CD14-positive monocyte (primary cell): ENCODE measurements around the gene CFAP97D1. TPM values are rescaled to one million over a fixed set of nuclear protein-coding genes. Genes with fewer than 3 reads are reported as not detected.

Experiments used
- DNase-seq, 3 donors: peaks; one replicate each; pipeline ENCODE4 v3.0.0-alpha.2; 2011 to 2022
- H2AFZ ChIP-seq: 2 replicates; pipeline ENCODE4 v1.6.0; 2012; ENCODE audit warnings: mild to moderate bottlenecking, low read depth, low read length, inconsistent platforms; ENCODE audit not compliant: insufficient read depth, poor library complexity, severe bottlenecking
- H3K27ac ChIP-seq, 2 donors: 1 replicate in 1 of 2; 2 replicates in 1 of 2; pipeline ENCODE4 v1.5.1; 2012 to 2013; ENCODE audit warnings: low read length in 2 of 2, control low read depth in 1 of 2, inconsistent platforms in 1 of 2, low read depth in 1 of 2, mild to moderate bottlenecking in 1 of 2
- H3K27me3 ChIP-seq, 2 donors: one replicate each; pipeline versions ENCODE4 v1.6.0 to v1.6.1; 2011 to 2013; ENCODE audit warnings: low read length in 2 of 2; ENCODE audit not compliant: control insufficient read depth in 2 of 2, insufficient read depth in 2 of 2
- H3K36me3 ChIP-seq, 2 donors: replicated peaks in 1 of 2; 1 replicate in 1 of 2; 2 replicates in 1 of 2; pipeline versions ENCODE4 v1.5.1 to v1.6.1; 2012 to 2013; ENCODE audit warnings: low read length in 2 of 2, control low read depth in 1 of 2, inconsistent platforms in 1 of 2, mild to moderate bottlenecking in 1 of 2; ENCODE audit not compliant: insufficient read depth in 2 of 2, control insufficient read depth in 1 of 2
- H3K4me1 ChIP-seq, 2 donors: 1 replicate in 1 of 2; 2 replicates in 1 of 2; pipeline versions ENCODE4 v1.5.1 to v1.6.1; 2012 to 2013; ENCODE audit warnings: low read length in 2 of 2, control low read depth in 1 of 2, inconsistent platforms in 1 of 2, mild to moderate bottlenecking in 1 of 2, moderate library complexity in 1 of 2; ENCODE audit not compliant: insufficient read depth in 2 of 2, control insufficient read depth in 1 of 2
- H3K4me2 ChIP-seq: replicated peaks from 2 replicates; pipeline ENCODE3; 2012; ENCODE audit warnings: low read length, moderate library complexity, mild to moderate bottlenecking; ENCODE audit not compliant: poor library complexity, severe bottlenecking; ENCODE audit errors: extremely low read depth
- H3K4me3 ChIP-seq, 3 experiments: fragments of 200-600 bp in 1 of 3; sonication (generic) in 1 of 3; replicated peaks in 1 of 3; 1 replicate in 2 of 3; 2 replicates in 1 of 3; pipeline ENCODE4 v1.5.1; 2011 to 2013; ENCODE audit warnings: low read length in 3 of 3, mild to moderate bottlenecking in 3 of 3, control low read depth in 2 of 3, low read depth in 2 of 3, inconsistent platforms in 1 of 3, moderate library complexity in 1 of 3
- H3K79me2 ChIP-seq: 2 replicates; pipeline ENCODE4 v1.6.0; 2012; ENCODE audit warnings: mild to moderate bottlenecking, control low read depth, inconsistent platforms, low read length, moderate library complexity; ENCODE audit not compliant: insufficient read depth
- H3K9ac ChIP-seq: 2 replicates; pipeline ENCODE4 v1.6.0; 2017; ENCODE audit warnings: low read length, mild to moderate bottlenecking; ENCODE audit not compliant: insufficient read depth, poor library complexity, severe bottlenecking
- H3K9me3 ChIP-seq, 2 donors: replicated peaks in 1 of 2; 1 replicate in 1 of 2; 2 replicates in 1 of 2; pipeline versions ENCODE4 v1.5.1 to v1.6.1; 2012 to 2013; ENCODE audit warnings: low read length in 2 of 2, control low read depth in 1 of 2; ENCODE audit not compliant: control insufficient read depth in 1 of 2, insufficient read depth in 1 of 2
- H4K20me1 ChIP-seq: 2 replicates; pipeline ENCODE4 v1.6.0; 2012; ENCODE audit warnings: mild to moderate bottlenecking, low read length, control low read depth, moderate library complexity; ENCODE audit not compliant: insufficient read depth
- H3K27ac Mint-ChIP-seq, 7 donors: one replicate each; pipeline ENCODE4 v1.8.0; 2020; ENCODE audit warnings: mild to moderate bottlenecking in 7 of 7, mixed read lengths in 7 of 7, moderate library complexity in 6 of 7, inconsistent platforms in 2 of 7
- H3K27me3 Mint-ChIP-seq, 3 donors: one replicate each; pipeline ENCODE4 v1.8.0; 2021 to 2022; ENCODE audit warnings: low read depth in 3 of 3, mild to moderate bottlenecking in 3 of 3, mixed read lengths in 3 of 3, moderate library complexity in 3 of 3, inconsistent platforms in 1 of 3
- H3K36me3 Mint-ChIP-seq, 2 donors: one replicate each; pipeline ENCODE4 v1.8.0; 2020; ENCODE audit warnings: mixed read lengths in 2 of 2, inconsistent platforms in 1 of 2, mild to moderate bottlenecking in 1 of 2
- H3K4me1 Mint-ChIP-seq: one replicate; pipeline ENCODE4 v1.8.0; 2020; ENCODE audit warnings: mild to moderate bottlenecking, mixed read lengths
- H3K4me3 Mint-ChIP-seq, 2 donors: one replicate each; pipeline ENCODE4 v1.8.0; 2020; ENCODE audit warnings: mild to moderate bottlenecking in 2 of 2, mixed read lengths in 2 of 2, moderate library complexity in 1 of 2
- H3K9me3 Mint-ChIP-seq, 7 donors: one replicate each; pipeline ENCODE4 v1.8.0; 2020 to 2022; ENCODE audit warnings: mixed read lengths in 7 of 7, mild to moderate bottlenecking in 6 of 7, moderate library complexity in 6 of 7, inconsistent platforms in 2 of 7
- WGBS: methylation state at CpG from one replicate; pipeline ENCODE4 v1.1.5; 2013; ENCODE audit warnings: missing lambda C conversion rate; ENCODE audit not compliant: insufficient coverage; 5-methylcytosine and 5-hydroxymethylcytosine counted together
- intact Hi-C, 2 donors: fragments of 100-400 bp; cut with micrococcal nuclease; formaldehyde crosslinking; loops; one replicate each; pipeline versions ENCODE4 v1.15.0 to v1.15.1; 2023
- polyA plus RNA-seq, 3 donors: library from polyadenylated mRNA; depleted of rRNA in 1 of 3; unstranded in 2 of 3; stranded (reverse) in 1 of 3; fragments of 300-500 nt in 2 of 3; fragments of >200 nt in 1 of 3; fragmentation: Illumina TruSeq in 2 of 3; gene quantifications; 1 replicate in 2 of 3; 2 replicates in 1 of 3; pipeline ENCODE4 v1.2.3, GENCODE V29; 2012 to 2021
- TF ChIP-seq, protein P1 (sequence below): fragments of 200-600 bp; IDR thresholded peaks from one replicate; pipeline ENCODE4 v1.8.0; 2022; ENCODE audit warnings: antibody characterized with exemption, mild to moderate bottlenecking

CFAP97D1 gene
- polyA plus RNA-seq, 3 donors: 0.07 TPM; not detected in 2

DNA sequence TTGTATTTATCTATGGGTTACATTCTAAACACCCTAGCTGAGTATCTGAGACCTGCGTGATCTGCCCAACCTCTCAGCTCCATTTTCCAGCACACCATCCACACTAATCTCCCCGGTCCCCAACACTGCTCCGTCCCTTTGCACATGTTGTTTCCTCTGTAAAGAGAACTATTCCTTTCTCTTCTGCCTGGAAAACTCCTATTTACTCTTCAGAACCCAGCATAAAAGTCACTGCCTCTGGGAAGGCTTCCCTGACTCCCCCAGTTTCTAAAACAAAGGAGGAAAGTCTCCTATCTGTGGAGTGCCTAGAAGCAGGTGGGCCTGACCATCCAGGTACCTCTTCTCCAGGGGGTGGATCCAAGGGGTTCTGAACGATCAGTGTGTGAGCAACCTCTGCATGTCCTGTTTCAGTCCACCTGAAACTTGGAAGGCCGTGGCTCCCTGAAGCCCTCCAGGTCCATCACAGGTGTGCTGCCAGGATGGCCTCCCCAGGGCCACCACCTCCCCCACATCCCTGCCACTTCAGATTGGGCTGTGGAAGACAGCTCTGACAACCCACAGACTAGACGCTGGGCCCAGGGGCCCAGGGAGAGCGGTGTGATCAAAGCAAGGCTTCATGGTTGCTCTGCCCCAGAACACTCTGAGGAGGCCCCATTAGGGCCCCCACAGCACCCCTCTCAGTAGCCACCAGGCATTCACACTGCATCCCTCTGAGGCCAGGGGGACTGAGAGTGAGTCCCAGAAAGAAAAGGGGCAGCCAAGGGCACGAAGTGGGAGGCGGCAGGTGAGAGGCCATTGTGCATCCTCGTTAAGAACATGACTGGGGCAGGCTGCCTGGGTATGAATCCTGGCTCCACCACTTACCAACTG, 32.4 kb downstream of the CFAP97D1 start:
- Histone ChIP-seq H3K4me3 (no peak overlapping the region), H3K9me3 (no peaks in the 10 kb centered on the region), H3K27me3 (no peaks in the 10 kb centered on the region), H4K20me1 (no peaks in the 10 kb centered on the region), H3K4me1 (peaks cover 11 to 15% of the 10 kb centered on the region in 2 donors), H3K36me3 (no peaks in the 10 kb centered on the region), H3K9ac (no peak overlapping the region), H3K27ac (no peak overlapping the region), H3K79me2 (no peaks in the 10 kb centered on the region), H3K4me2 (no peak overlapping the region), H2AFZ (no peak overlapping the region)
- H3K9me3 Mint-ChIP-seq: peaks cover 0 to 2% (median 0%) of the 10 kb centered on the region in 7 donors
- H3K27me3 Mint-ChIP-seq: peaks cover 0 to 3% (median 2%) of the 10 kb centered on the region in 3 donors
- no peak overlapping the region for H3K4me3 Mint-ChIP-seq
- intact Hi-C loops: no loop called here
- 100% methylated on average over 7 of the region's 10 CpGs for WGBS
- DNase-seq: no peak
- TF ChIP-seq, protein P1, sequence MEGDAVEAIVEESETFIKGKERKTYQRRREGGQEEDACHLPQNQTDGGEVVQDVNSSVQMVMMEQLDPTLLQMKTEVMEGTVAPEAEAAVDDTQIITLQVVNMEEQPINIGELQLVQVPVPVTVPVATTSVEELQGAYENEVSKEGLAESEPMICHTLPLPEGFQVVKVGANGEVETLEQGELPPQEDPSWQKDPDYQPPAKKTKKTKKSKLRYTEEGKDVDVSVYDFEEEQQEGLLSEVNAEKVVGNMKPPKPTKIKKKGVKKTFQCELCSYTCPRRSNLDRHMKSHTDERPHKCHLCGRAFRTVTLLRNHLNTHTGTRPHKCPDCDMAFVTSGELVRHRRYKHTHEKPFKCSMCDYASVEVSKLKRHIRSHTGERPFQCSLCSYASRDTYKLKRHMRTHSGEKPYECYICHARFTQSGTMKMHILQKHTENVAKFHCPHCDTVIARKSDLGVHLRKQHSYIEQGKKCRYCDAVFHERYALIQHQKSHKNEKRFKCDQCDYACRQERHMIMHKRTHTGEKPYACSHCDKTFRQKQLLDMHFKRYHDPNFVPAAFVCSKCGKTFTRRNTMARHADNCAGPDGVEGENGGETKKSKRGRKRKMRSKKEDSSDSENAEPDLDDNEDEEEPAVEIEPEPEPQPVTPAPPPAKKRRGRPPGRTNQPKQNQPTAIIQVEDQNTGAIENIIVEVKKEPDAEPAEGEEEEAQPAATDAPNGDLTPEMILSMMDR: no peak
- no peak overlapping the region for H3K27ac Mint-ChIP-seq
- H3K36me3 Mint-ChIP-seq: peaks cover 0 to 3% of the 10 kb centered on the region in 2 donors
- H3K4me1 Mint-ChIP-seq: peaks cover 18% of the 10 kb centered on the region

DNA sequence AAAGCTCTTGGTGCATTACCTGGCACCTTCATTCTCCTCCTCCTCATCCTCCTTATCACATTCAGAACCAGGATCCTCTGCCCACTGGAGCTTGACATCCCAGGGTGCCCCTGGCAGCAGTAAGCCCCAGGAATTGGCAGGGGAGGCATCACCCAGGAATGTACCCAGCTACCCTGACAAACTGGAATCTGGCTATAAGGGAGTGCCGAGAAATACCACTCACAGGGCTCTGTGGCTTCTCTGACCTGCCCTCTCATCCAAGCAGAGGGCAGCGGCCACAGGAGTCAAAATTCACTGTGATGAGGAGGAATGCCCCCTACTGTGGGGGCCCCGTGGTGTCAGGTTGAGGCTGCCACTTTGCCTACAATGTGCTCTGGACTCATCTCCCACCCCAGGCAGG, 33.2 kb downstream of the CFAP97D1 start:
- H3K36me3 ChIP-seq: no peaks in the 10 kb centered on the region
- H3K9me3 ChIP-seq: no peaks in the 10 kb centered on the region
- Mint-ChIP-seq H3K27me3 (peaks cover 0 to 3% (median 2%) of the 10 kb centered on the region in 3 donors), H3K36me3 (peaks cover 0 to 3% of the 10 kb centered on the region in 2 donors), H3K4me1 (peaks cover 14% of the 10 kb centered on the region), H3K27ac (no peak overlapping the region), H3K9me3 (peaks cover 0 to 2% (median 0%) of the 10 kb centered on the region in 7 donors), H3K4me3 (no peak overlapping the region)
- H3K79me2 ChIP-seq: no peaks in the 10 kb centered on the region
- TF ChIP-seq, protein P1: no peak
- H3K4me3 ChIP-seq: no peak overlapping the region
- H3K4me2 ChIP-seq: no peak overlapping the region
- H3K27ac ChIP-seq: no peak overlapping the region
- H2AFZ ChIP-seq: no peak overlapping the region
- H4K20me1 ChIP-seq: no peaks in the 10 kb centered on the region
- intact Hi-C loops: no loop called here
- H3K4me1 ChIP-seq: peaks cover 11 to 15% of the 10 kb centered on the region in 2 donors
- 83% methylated on average over 1 of the region's 3 CpGs for WGBS
- DNase-seq: no peak
- H3K9ac ChIP-seq: no peak overlapping the region
- H3K27me3 ChIP-seq: no peaks in the 10 kb centered on the region
